Thyroid gland (tissue), 4 donors: ENCODE measurements around the gene MEIOSIN. TPM values are rescaled to one million over a fixed set of nuclear protein-coding genes. Genes with fewer than 3 reads are reported as not detected.
"Not testable (repeated sequence)": the region's sequence is repeated elsewhere in the genome, so short reads cannot be mapped to it uniquely, and the experiment has no call there.

ENCODE experiments used
- DNase-seq, 2 donors: peaks; one replicate each; pipeline ENCODE4 v3.0.0-alpha.2; 2019
- H3K27ac ChIP-seq, 3 donors: fragments of 200-600 bp; sonication (generic); 1 replicate in 2 of 3; 2 replicates in 1 of 3; pipeline ENCODE4 v1.5.1; 2016 to 2019; ENCODE audit warnings: mild to moderate bottlenecking in 1 of 3, moderate library complexity in 1 of 3
- H3K27me3 ChIP-seq: fragments of 200-600 bp; sonication (generic); one replicate; pipeline ENCODE4 v1.5.1; 2019
- H3K36me3 ChIP-seq, 2 donors: fragments of 200-600 bp; sonication (generic); one replicate each; pipeline ENCODE4 v1.5.1; 2016 to 2019
- H3K4me1 ChIP-seq, 2 donors: fragments of 200-600 bp; sonication (generic); one replicate each; pipeline ENCODE4 v1.5.1; 2017 to 2019
- H3K4me3 ChIP-seq, 3 donors: fragments of 200-600 bp; sonication (generic); replicated peaks in 1 of 3; 1 replicate in 2 of 3; 2 replicates in 1 of 3; pipeline ENCODE4 v1.5.1; 2016; ENCODE audit warnings: mild to moderate bottlenecking in 1 of 3
- H3K9me3 ChIP-seq: fragments of 200-600 bp; sonication (generic); one replicate; pipeline ENCODE4 v1.5.1; 2017
- CTCF ChIP-seq, 6 experiments: fragments of 200-600 bp in 3 of 6; fragments of 450-650 bp in 3 of 6; sonication (generic) in 3 of 6; IDR thresholded peaks; one replicate each; pipeline ENCODE4 v1.5.1; 2016 to 2019; ENCODE audit warnings: antibody characterized with exemption in 6 of 6, mild to moderate bottlenecking in 2 of 6, inconsistent platforms in 1 of 6, moderate library complexity in 1 of 6
- POLR2A ChIP-seq, 2 donors: fragments of 450-650 bp; IDR thresholded peaks; one replicate each; pipeline ENCODE4 v1.6.1; 2017; ENCODE audit warnings: antibody characterized with exemption in 2 of 2, mild to moderate bottlenecking in 2 of 2, moderate library complexity in 1 of 2
- WGBS, 2 donors: methylation state at CpG; one replicate each; pipeline ENCODE4 v1.1.5; 2017; 5-methylcytosine and 5-hydroxymethylcytosine counted together
- intact Hi-C: fragments of 100-400 bp; cut with DNase I; formaldehyde crosslinking; loops from one replicate; pipeline ENCODE4 v1.15.1; 2023
- total RNA-seq, 4 donors: library from RNA; depleted of rRNA; stranded (reverse); fragments of >200 nt; gene quantifications; one replicate each; pipeline ENCODE4 v1.2.3, GENCODE V29; 2016

The MEIOSIN gene
- total RNA-seq, 4 donors from 2014 or later = not detected

DNA sequence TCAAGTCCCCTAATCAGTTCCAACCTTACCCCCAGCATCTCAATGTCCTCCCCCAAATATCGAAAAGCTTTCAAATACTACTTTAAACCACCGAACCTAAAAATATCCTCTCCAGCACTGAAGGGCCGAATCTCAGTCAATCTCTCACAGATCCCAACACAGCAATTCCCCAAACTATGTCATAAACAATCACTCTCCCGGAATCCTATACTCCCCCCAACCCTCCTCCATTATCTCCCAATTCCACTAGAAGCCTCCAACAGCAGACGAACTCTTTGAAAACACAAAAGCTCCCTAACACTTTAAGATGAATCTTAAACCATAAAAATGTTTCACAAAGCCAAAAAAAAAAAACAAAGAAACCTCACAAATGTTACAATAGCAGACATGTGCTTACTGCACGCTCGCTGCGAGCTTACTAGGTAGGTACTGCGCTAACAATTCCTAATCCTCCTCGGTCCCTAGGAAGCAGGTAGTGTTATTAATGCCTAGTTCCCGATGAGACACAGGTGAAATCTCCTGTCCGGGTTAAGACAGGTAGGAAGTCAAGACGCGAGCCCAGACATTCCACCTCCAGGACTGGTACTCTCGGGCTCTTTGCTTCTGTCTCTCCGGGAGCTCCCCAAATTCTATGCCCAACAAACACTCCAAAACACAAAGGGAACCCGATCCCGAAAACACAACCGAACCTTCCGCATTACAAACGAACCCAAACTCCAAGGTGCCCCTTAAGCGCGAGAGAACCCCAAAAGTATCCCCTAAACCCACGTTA is 16.7 kb upstream of the MEIOSIN start:
- Histone ChIP-seq H3K27ac (peak overlapping the region; percentile 91 to 98 (median 95)), H3K9me3 (no peaks in the 10 kb centered on the region), H3K27me3 (no peaks in the 10 kb centered on the region), H3K4me1 (peaks cover 17 to 21% of the 10 kb centered on the region in 2 donors), H3K36me3 (peaks cover 11 to 17% of the 10 kb centered on the region in 2 donors), H3K4me3 (peak overlapping the region in 2 of 3 donors; percentile 50 to 84)
- peak; percentile 55 to 61 for DNase-seq
- TF ChIP-seq POLR2A (IDR thresholded peaks at IDR 0.05) (no peak), CTCF (IDR thresholded peaks at IDR 0.05) (no peak)
- 1 to 3% methylated on average over 24 of the region's 24 CpGs for WGBS, 2 donors
- intact Hi-C loops = loop anchor here (10.0 kb wide), 1 partner anchor 48 kb away; the partner anchor contains the start of gene SIX5

DNA sequence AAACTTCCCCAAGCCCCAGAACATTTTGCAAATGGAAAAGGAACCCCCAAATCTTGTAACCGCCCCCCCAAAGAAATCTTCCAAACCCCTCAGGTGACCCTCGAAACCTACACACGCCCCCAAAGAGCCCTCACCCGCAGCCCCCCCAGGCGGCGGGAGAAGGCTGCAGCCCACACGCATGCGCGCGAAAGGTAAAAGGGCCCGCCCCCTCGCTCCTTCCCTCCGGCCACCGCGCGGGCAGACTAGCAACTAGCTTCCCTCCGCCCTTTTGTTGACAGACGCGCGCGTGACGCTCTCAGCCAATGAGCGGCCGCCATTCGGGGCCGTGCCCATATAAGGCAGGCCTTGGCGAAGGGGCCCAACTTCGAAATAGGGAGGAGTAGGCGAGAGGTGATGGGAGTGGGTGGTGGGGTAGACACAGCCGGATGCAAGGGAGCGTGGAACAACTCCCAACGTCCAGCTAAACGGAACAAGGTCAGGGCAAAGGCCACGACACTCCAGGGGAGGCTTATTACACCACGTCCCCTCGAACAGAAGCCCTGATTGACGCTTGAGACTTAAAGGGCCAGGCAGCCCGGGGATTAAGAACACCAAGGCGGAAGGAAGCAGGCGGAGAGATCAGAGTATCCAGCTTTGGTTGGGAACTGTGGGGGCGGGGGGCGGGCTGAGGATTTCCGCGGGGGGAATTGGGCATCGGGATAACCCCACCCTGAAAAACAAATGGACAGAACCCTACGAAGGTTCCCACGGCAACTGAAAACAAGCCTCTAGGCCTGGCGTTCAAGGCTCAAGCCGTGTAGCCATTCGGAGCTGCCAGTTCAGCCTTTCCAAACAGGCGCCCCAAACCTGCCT is 15.9 kb upstream of the MEIOSIN start:
- peak; percentile 99 for DNase-seq
- Histone ChIP-seq H3K9me3 (no peaks in the 10 kb centered on the region), H3K4me3 (peak overlapping the region in 2 of 3 donors; percentile 50 to 84), H3K4me1 (peaks cover 17 to 21% of the 10 kb centered on the region in 2 donors), H3K27ac (peak overlapping the region; percentile 91 to 98 (median 95)), H3K36me3 (peaks cover 3 to 8% of the 10 kb centered on the region in 2 donors), H3K27me3 (no peaks in the 10 kb centered on the region)
- intact Hi-C loops = loop anchor here (10.0 kb wide), 1 partner anchor 47 kb away; the partner anchor contains the start of gene SIX5
- WGBS, 2 donors = 0 to 1% methylated on average over 37 to 49 of the region's 51 CpGs
- TF ChIP-seq POLR2A (IDR thresholded peaks at IDR 0.05) = peak in 1 of 2 donors; percentile 89
- TF ChIP-seq CTCF (IDR thresholded peaks at IDR 0.05) = peak in 2 of 6 experiments; percentile 4 to 21

- intact Hi-C loops = loop anchor here (10.0 kb wide), 1 partner anchor 47 kb away; the partner anchor contains the start of gene SIX5
- no peak for DNase-seq
- H3K27me3 ChIP-seq = no peaks in the 10 kb centered on the region
- H3K4me1 ChIP-seq = peaks cover 17 to 21% of the 10 kb centered on the region in 2 donors
- 68 to 82% methylated on average over 8 to 12 of the region's 12 CpGs for WGBS, 2 donors
- TF ChIP-seq POLR2A (IDR thresholded peaks at IDR 0.05) = no peak
- no peak for TF ChIP-seq CTCF (IDR thresholded peaks at IDR 0.05)
- no peaks in the 10 kb centered on the region for H3K9me3 ChIP-seq
- peak overlapping the region; percentile 91 to 98 (median 95) for H3K27ac ChIP-seq
- H3K36me3 ChIP-seq = peaks cover 1 to 4% of the 10 kb centered on the region in 2 donors
- H3K4me3 ChIP-seq = peak overlapping the region in 2 of 3 donors; percentile 27 to 31
These were observed 15.1 kb upstream of the MEIOSIN start for GRCh38 chr19:45717983-45718650.

GRCh38 chr19:45720065-45720464 is 13.2 kb upstream of the MEIOSIN start:
- intact Hi-C loops, H3K9me3 ChIP-seq, H3K4me3 ChIP-seq, DNase-seq, H3K36me3 ChIP-seq, H3K27me3 ChIP-seq: not testable (repeated sequence)
- Histone ChIP-seq H3K4me1 (peaks cover 17 to 21% of the 10 kb centered on the region in 2 donors), H3K27ac (peak overlapping the region in 1 of 3 donors; percentile 62)
- WGBS, 2 donors = 97 to 98% methylated on average over 11 of the region's 11 CpGs

GRCh38 chr19:45728683-45729082 is 4.6 kb upstream of the MEIOSIN start:
- DNase-seq, H3K4me3 ChIP-seq: not testable (repeated sequence)
- WGBS, 2 donors = 94 to 95% methylated on average over 18 of the region's 18 CpGs

More at GRCh38 chr19:45728683-45729082, 4.6 kb upstream of the MEIOSIN start:
- H3K4me1 ChIP-seq = peaks cover 9 to 26% of the 10 kb centered on the region in 2 donors
- H3K9me3 ChIP-seq, H3K27ac ChIP-seq, H3K36me3 ChIP-seq, H3K27me3 ChIP-seq, intact Hi-C loops: not testable (repeated sequence)
